Caco-2 (cell line): Measurements from ENCODE around the gene RALGAPA2. TPM values are rescaled to one million over a fixed set of nuclear protein-coding genes. Genes with fewer than 3 reads are reported as not detected.

ENCODE experiments used
- BruUV-seq: library from RNA; stranded (reverse); fragments of 400-500 nt; replicated peaks from 2 replicates; lab custom pipeline; 2021; lab: Mats Ljungman, UMichigan
- CTCF ChIA-PET: fragments of 300-600 bp; sonication (Branson Sonifier 250); formaldehyde crosslinking; loops from one replicate; lab custom pipeline; 2022; ENCODE audit warnings: antibody characterized with exemption; lab: Charles Lee
- POLR2A ChIA-PET: fragments of 300-600 bp; sonication (Branson Sonifier 250); formaldehyde crosslinking; loops from one replicate; lab custom pipeline; 2022; ENCODE audit warnings: antibody characterized with exemption; lab: Charles Lee
- DNase-seq, 2 experiments: peaks; one replicate each; pipeline versions ENCODE4 v3.0.0 to v3.0.0-alpha.2; 2020 to 2022
- H3K27me3 ChIP-seq: replicated peaks from 2 replicates; pipeline ENCODE4 v1.6.0; 2011; ENCODE audit warnings: low read length; ENCODE audit not compliant: control insufficient read depth, insufficient read depth
- H3K36me3 ChIP-seq: 2 replicates; pipeline ENCODE4 v1.5.1; 2011; ENCODE audit warnings: low read length; ENCODE audit not compliant: control insufficient read depth, insufficient read depth
- H3K4me1 ChIP-seq: fragments of 250-450 bp; sonication (Bioruptor Pico); 2 replicates; pipeline ENCODE4 v1.5.1; 2020; ENCODE audit warnings: mild to moderate bottlenecking
- H3K4me3 ChIP-seq: 2 replicates; pipeline ENCODE4 v1.5.1; 2011; ENCODE audit warnings: low read depth, mild to moderate bottlenecking, control low read depth, low read length
- H3K9me3 ChIP-seq: fragments of 250-450 bp; sonication (Bioruptor Pico); 2 replicates; pipeline ENCODE4 v1.5.1; 2020; ENCODE audit warnings: mild to moderate bottlenecking, moderate library complexity
- H3K27ac Mint-ChIP-seq: one replicate; pipeline ENCODE4 v1.8.0; 2022; ENCODE audit warnings: mixed read lengths; ENCODE audit not compliant: unreplicated experiment
- H3K27me3 Mint-ChIP-seq: one replicate; pipeline ENCODE4 v1.8.0; 2022; ENCODE audit warnings: mixed read lengths; ENCODE audit not compliant: insufficient read depth, unreplicated experiment
- H3K36me3 Mint-ChIP-seq: one replicate; pipeline ENCODE4 v1.8.0; 2022; ENCODE audit warnings: mild to moderate bottlenecking, mixed read lengths; ENCODE audit not compliant: insufficient read depth, unreplicated experiment
- H3K4me1 Mint-ChIP-seq: one replicate; pipeline ENCODE4 v1.8.0; 2022; ENCODE audit warnings: low read depth, mixed read lengths; ENCODE audit not compliant: unreplicated experiment
- H3K4me3 Mint-ChIP-seq: one replicate; pipeline ENCODE4 v1.8.0; 2022; ENCODE audit warnings: mild to moderate bottlenecking, moderate library complexity, mixed read lengths; ENCODE audit not compliant: unreplicated experiment
- H3K9me3 Mint-ChIP-seq: one replicate; pipeline ENCODE4 v1.8.0; 2022; ENCODE audit warnings: mixed read lengths; ENCODE audit not compliant: unreplicated experiment
- CTCF ChIP-seq, 2 experiments: fragments of 200-600 bp in 1 of 2; IDR thresholded peaks; 1 replicate in 1 of 2; 2 replicates in 1 of 2; pipeline versions ENCODE4 v1.5.1 to v1.8.0; 2011 to 2022; ENCODE audit warnings: antibody characterized with exemption in 1 of 2, control low read depth in 1 of 2, inconsistent platforms in 1 of 2, low read depth in 1 of 2, low read length in 1 of 2, mild to moderate bottlenecking in 1 of 2, moderate library complexity in 1 of 2; ENCODE audit not compliant: insufficient read depth in 1 of 2, severe bottlenecking in 1 of 2, unreplicated experiment in 1 of 2
- intact Hi-C: fragments of 100-400 bp; cut with micrococcal nuclease; formaldehyde crosslinking; loops from one replicate; pipeline ENCODE4 v1.10.0; 2022; ENCODE audit not compliant: unreplicated experiment
- total RNA-seq: library from RNA; stranded (reverse); gene quantifications from 2 replicates; pipeline ENCODE4 v1.2.3, GENCODE V29; 2022

RALGAPA2 gene
- total RNA-seq, 1 experiment from 2014 or later, result 17.3 TPM

GRCh38 chr20:20621195-20621594 lies 91.2 kb downstream of the RALGAPA2 start:
- Mint-ChIP-seq H3K9me3 (no peaks in the 10 kb centered on the region), H3K27me3 (no peaks in the 10 kb centered on the region), H3K27ac (no peak overlapping the region), H3K4me1 (no peaks in the 10 kb centered on the region), H3K4me3 (no peak overlapping the region), H3K36me3 (peaks cover 5% of the 10 kb centered on the region)
- H3K4me1 ChIP-seq, result no peaks in the 10 kb centered on the region
- no peaks in the 10 kb centered on the region for H3K36me3 ChIP-seq
- DNase-seq, result no peak
- H3K4me3 ChIP-seq, result no peak overlapping the region
- TF ChIP-seq CTCF (IDR thresholded peaks at IDR 0.05; ENCODE audit: insufficient read depth in 1 of 2, low read depth in 1 of 2, low read length in 1 of 2, severe bottlenecking in 1 of 2, unreplicated experiment in 1 of 2), result no peak
- no peaks in the 10 kb centered on the region for H3K27me3 ChIP-seq
- CTCF ChIA-PET, result no interaction called here
- intact Hi-C loops, result no loop called here
- BruUV-seq, result no TSS peak
- H3K9me3 ChIP-seq, result no peaks in the 10 kb centered on the region
- POLR2A ChIA-PET, result no interaction called here

GRCh38 chr20:20614391-20614790 lies 98.1 kb downstream of the RALGAPA2 start:
- Mint-ChIP-seq H3K4me3 (no peak overlapping the region), H3K9me3 (no peaks in the 10 kb centered on the region), H3K36me3 (no peaks in the 10 kb centered on the region), H3K27me3 (no peaks in the 10 kb centered on the region), H3K4me1 (peaks cover 13% of the 10 kb centered on the region), H3K27ac (no peak overlapping the region)
- no TSS peak for BruUV-seq
- no peak for DNase-seq
- H3K4me1 ChIP-seq, result 0 out of 2 replicates have a peak, but pooled peaks cover 5% of the 10 kb centered on the region
- POLR2A ChIA-PET, result no interaction called here
- CTCF ChIA-PET, result no interaction called here
- no peaks in the 10 kb centered on the region for H3K36me3 ChIP-seq
- intact Hi-C loops, result no loop called here
- no peaks in the 10 kb centered on the region for H3K9me3 ChIP-seq
- no peak for TF ChIP-seq CTCF (IDR thresholded peaks at IDR 0.05; ENCODE audit: insufficient read depth in 1 of 2, low read depth in 1 of 2, low read length in 1 of 2, severe bottlenecking in 1 of 2, unreplicated experiment in 1 of 2)
- H3K4me3 ChIP-seq, result no peak overlapping the region
- H3K27me3 ChIP-seq, result no peaks in the 10 kb centered on the region

- CTCF ChIA-PET, result no interaction called here
- BruUV-seq, result no TSS peak
- Mint-ChIP-seq H3K27ac (no peak overlapping the region), H3K27me3 (no peaks in the 10 kb centered on the region), H3K4me1 (peaks cover 13% of the 10 kb centered on the region), H3K4me3 (no peak overlapping the region), H3K36me3 (no peaks in the 10 kb centered on the region), H3K9me3 (no peaks in the 10 kb centered on the region)
- Histone ChIP-seq H3K4me3 (no peak overlapping the region), H3K9me3 (no peaks in the 10 kb centered on the region), H3K27me3 (no peaks in the 10 kb centered on the region), H3K36me3 (no peaks in the 10 kb centered on the region), H3K4me1 (peaks cover 9% of the 10 kb centered on the region; the same call in 1 of the 2 replicates)
- intact Hi-C loops, result no loop called here
- no peak for TF ChIP-seq CTCF (IDR thresholded peaks at IDR 0.05; ENCODE audit: insufficient read depth in 1 of 2, low read depth in 1 of 2, low read length in 1 of 2, severe bottlenecking in 1 of 2, unreplicated experiment in 1 of 2)
- POLR2A ChIA-PET, result no interaction called here
- DNase-seq, result no peak
These were observed 100.2 kb downstream of the RALGAPA2 start for GRCh38 chr20:20612251-20612650.
